HG03060 (cell line): Measurements from ENCODE around the gene STK32C.

Source experiments
- ATAC-seq: cut with Tn5 transposase; IDR thresholded peaks from one replicate; pipeline ENCODE4 v1.9.1; 2021; ENCODE audit warnings: low read depth, moderate number of reproducible peaks; ENCODE audit not compliant: unreplicated experiment

The STK32C gene

DNA sequence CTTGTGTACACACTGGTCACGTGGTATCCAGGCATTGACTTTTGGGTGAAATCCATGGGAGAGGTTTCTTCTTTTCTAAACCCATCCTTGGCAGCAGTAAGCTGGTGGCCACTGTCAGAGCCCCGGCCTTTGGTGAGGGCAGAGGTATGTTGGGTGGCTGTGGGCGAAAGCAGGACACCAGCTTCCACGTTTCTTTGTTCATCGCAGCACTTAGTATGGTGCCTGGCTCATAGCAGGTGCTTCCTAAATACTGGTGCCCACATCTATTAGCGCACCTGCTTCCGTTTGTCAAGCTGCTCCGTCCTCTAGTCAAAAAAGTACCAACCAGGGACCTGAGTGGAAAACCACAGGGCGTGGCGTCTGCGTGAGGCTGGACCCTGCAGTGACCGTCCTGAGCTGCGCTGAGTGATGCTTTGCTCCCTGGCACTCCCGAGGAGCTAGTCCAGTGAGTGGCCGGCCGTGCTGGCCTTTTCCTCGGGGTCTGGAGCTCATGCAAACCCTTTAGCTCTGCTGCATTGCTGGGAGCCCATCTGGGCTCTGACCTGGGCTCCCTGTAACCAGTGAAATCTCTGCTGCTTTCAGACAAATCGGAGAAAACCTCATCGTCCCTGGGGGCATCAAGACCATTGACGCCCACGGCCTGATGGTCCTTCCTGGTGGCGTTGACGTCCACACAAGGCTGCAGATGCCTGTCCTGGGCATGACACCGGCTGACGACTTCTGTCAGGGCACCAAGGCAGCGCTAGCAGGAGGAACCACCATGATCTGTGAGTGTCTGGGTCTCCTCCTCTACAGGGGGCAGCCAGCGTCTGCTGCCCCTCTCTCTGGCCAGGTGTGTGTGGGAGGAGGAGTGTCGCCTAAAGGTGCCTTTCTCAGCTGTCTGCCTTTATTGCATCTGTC, 115.4 kb downstream of the STK32C start:
- no peak for ATAC-seq

DNA sequence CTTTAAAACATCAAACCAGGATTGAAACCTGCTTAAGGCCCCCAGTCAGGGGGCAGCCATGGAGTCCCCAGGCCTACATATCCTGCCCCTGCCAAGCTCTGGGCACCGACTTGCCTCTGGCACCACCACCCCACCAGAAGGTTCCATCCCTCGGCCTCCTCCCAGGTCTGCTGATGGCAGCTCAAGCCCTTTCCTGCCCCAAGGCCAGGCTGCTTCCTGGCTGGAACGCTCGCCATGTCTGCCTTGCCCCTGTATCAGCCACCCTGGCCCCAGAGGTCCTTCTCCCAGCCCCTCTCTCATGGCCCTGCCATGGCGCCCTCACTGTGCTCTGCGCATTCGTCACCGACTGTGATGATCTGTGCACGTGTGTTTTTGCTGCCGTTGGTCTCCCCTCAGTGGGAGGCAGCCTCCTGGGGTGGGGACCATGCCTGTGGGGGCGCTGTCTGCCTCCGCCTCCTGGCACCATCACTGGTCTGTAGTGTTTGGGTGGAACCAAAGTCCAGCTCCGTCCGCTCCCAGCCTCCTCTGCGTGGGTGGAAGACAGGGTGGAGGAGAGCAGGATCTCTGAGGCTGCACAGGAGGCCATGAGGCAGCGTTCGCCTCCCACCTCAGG, 117.8 kb downstream of the STK32C start:
- no peak for ATAC-seq

DNA sequence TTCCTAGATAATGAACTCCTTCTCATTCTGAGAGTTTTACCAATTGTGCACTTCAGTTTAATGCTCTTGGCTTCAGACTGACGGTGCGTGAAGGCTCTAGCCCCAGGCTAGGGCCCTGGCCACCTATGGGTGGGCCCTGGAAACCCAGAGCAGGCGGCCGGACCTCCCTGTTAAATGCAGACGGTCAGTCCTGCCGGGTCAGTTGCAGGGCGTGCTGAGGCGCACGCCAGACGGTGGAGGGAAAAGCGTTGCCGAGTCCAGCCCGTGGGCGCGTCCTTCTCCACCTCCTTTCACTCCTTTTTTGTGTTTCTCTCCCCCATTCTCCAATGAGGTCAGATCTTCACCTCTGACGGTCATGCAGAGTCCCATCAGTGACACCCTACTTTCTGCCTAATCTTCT, 118.7 kb downstream of the STK32C start:
- ATAC-seq = no peak

DNA sequence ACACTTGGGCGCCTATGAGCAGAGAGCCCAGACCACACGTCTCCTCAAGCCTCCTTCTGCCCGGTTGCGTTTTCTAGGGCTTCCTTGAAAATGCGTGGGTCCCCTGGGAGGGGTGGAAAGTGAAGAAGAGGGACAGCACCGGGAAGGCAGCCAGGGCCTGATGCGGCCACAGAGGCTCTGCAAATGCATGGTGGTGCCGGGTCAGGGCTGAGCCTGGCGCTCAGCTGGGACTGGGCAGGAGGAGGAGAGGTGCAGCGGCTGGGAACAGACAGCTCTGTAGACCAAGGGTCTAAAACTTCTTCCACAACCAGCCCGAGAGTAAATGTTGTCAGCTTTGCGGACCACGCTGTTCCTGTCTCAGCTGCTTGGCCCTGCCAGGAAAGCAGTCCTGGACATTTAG, 119.4 kb downstream of the STK32C start:
- no peak for ATAC-seq

DNA sequence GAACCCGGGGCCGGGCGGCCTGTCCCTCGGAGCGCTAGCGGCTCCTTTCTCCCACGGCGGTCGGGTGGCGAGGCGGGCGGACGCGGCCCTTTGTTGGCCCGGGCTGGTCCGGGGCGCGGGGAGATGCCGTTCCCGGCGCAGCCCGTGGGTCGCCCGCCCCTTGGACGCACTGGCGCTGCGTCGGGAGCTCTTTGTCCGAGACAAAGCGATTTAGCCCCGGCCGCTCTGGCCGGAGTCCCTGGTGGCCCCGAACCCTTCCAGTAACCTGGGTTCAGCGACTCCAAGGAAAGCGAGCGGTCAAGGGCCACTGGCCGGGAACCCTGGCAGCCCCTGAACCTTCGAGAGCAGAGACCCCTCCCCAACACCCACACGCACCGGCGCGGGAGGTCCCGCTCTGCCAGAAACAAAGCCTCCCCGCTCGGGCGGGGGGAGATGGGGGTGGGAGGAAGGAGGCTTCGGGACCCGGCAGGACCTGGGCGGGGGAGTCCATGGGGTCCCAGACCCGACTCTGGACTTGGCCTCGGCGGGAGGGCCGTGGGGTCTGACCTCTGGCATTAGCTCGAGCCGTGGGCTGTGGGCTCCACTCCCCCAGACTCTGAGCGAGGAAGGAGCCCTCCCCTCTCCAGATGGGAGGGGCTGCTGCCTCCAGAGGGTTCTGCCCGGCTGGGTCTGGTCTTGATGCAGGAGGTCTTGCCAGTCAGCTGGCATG, 120.2 kb downstream of the STK32C start:
- no peak for ATAC-seq

DNA sequence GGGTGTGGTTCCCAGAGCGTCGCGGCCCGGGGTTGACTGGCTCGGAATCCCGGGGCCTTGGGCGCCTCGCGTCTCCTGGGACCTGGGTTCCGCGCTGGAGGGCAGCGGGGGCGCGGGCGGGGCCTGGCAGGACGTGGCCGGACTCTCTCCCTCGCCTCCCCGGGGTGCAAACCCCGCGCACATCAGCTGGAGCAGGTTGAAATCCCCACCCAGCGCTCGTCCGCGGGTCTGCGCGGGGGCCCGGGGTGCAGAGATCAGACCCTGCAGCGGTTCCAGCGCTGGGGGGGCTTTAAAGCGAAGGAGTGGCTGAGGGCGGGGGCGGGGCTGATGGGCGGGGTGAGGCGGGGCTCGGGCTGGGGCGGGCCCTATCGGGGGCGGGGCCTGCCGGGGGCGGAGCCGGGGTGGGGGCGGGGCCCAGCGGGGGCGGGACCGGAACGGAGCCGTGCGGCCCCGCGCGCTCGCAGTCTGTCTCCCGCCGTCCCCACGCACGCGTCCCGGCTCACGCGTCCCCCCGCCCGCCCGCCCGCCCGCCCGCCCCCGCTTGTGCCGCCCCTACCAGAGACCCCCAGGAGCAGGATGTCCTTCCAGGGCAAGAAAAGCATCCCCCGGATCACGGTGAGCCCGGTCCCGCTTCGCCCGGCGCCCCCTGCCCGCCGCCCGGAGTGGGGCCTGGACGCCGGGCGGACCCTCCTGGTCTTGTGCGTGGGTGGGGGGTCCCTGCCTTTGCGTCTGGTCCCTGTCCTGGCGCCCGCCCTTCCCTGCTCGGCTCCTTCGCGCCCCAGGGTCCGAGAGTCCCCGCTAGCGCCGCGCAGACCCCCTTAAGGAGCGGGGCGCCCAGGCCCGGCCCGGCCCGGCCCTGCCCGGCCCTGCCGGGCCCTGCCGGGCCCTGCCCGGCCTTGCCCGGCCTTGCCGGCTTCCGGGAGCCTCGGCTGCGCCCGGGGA, 121.0 kb downstream of the STK32C start, which contains the start of gene DPYSL4:
DPYSL4 (plus strand) TSS at position 461 of the 942 bp plus-strand sequence; CDS start at position 577, 116 bp downstream.
- ATAC-seq = no peak

DNA sequence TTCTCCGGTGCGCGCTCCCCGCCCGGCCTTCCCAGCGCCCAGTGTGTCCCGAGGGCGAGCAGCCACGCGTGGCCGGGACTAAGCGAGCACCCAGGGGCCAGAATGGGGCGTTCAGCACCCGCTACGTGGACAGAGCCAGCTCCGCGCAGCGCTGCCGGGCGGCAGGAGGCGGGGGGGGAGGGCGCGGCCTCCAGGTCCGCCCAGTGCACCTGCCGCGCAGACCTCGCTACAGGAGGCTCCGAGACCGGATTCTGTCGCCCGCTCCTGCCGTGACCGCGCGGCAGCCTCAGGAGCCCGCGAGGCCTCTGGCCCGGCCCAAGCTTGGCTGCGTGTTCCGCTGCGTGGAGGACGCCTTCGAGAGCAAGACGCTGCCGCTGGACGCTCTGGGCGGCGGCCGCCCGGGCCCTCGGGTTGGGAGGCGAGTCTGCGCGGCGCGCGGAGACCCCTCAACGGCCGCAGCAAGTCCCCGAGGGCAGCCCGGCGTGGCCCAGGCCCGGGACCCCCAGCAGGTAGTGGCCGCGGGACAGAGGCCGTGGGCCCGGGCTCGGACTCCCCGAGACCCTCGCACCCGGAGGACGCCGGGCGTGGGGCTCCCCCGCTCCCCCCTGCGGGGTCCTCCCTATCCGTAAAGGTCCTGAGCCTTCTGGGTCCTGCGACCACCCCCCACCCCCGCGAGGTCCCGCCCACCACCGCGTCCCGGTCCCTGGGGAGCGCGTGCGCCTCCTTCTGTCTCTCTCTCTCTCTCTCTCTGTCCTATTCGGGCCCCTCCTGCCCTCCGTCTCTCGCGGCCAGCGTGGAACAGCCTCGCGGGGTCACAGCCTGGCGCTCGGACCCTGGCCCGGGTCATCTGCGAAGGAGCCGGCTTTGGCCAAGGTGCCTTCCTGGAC, 121.9 kb downstream of the STK32C start:
- ATAC-seq = no peak

DNA sequence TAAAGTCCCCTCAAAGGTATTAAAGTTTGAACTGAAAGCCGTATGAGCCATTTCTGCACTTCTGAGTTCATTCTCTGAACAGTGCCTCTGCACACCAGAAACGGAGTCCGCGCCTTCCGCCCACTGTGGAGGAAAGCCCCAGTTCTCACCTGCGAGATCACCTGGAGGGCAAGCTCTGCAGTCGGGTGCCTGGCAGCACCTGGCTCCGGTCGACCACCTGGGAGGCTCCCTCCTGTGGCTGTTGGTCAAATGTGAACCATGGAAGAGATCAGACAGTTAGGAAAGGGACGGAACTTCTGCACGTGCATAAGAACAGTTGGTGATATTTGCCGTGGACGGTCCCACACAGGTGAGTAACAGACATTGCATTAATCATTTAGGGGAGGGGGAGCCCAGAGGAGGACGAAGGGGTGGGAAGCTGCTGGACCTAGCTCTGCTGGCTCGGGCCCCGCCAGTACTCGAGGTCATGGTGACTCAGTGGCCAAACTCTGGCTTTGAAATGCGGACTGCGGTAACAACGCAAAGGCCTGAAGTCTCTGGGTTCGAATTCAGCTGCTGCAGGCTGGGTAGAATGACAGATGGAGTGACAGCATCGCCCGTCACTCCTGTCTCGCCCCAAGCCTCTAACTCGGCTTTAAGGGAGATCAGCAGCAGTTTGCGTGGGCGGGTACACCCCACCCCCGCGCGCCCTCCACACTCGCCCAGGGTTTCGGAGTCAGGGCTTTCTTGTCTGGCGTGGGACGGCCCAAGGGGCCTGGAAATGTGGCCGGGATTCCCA, 122.7 kb downstream of the STK32C start:
- ATAC-seq = no peak

DNA sequence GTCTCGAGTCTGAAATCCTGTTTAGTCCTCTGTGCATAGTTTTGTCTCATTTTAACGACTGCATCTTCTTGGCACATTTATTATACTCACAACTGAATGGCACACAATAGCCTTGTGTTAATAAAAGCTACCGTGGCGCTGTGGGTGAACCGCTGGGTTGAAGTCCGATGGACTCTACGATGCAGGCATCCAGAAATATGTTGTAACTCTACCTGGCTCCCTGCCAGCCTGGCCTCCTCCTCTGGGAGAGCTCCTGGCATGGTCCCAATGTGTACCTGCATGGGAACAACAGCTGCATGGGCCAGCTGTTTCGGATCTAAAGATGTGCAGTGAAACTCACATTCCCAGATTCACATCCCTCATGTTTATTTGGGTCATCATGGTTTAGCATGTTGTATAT, 124.7 kb downstream of the STK32C start:
- ATAC-seq = no peak

DNA sequence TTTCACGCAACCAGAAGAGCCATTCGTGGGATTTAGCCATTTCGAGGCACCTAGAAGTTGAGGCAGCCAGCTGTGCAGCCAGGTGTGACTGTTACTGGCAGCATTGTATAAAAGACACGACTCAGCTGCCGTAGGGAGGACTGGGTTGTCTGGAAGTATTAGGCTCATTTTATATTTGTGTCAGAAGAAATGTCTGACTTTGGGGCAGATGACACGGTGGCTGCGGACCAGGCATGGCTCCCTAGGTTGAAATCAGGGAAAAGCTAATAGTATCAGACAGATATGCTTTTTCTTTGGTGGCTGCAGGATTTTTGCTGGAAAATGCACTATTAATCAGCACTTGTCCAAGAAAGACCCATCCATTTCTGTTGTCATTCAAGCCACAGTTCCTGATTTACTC, 125.2 kb downstream of the STK32C start:
- ATAC-seq = no peak

DNA sequence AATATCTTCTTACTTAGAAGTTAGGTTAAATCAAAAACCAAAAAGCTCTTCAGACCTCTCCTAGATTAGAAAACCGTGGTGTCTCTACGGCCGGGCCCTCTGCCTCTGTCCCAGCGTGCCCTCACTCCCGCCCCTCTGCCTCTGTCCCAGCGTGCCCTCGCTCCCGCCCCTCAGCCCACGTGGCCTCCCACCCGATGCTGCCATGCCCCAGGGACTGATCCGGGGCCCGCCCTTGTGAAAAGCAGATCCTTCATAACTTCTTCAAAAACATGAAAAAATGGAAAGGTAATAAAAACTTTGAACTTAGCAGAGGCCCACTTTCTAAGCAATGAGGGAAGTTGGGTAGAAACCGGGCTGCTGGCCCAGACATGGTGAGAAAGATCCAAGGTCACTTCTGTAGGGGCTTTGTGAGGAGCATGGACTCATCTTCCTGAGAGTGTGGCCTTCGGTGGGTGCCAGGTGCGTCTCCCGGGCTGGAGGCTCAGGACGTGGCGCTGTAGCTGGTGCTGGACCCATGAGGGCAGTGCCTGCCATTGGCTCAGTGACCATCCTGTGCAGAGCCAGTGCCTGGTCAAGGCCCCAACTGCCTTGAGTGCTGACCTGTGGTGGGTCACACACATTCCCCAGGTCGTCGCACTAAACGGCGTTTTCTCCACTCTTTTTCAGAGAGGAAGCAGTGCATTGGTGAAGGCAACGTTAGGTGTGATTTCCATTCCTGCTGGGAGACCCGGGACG, 125.9 kb downstream of the STK32C start:
- ATAC-seq = no peak

DNA sequence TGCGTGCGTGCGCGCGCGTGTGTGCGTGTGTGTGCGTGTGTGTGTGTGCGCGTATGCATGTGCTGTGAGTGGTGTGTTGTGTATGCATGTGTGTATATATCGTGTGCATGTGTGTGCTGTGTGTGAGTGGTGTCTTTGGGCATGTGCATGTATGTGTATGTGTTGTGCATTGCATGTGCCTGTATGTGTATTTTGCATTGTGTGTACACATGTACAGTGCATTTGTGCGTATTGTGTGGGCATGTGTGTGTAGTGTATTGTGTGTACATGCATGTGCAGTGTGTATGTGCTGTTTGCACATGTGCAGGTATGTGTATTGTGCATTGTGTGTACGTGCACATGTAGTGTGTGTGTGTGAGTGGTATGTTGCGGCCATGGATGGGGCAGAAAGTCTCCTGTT, 127.0 kb downstream of the STK32C start:
- no peak for ATAC-seq

DNA sequence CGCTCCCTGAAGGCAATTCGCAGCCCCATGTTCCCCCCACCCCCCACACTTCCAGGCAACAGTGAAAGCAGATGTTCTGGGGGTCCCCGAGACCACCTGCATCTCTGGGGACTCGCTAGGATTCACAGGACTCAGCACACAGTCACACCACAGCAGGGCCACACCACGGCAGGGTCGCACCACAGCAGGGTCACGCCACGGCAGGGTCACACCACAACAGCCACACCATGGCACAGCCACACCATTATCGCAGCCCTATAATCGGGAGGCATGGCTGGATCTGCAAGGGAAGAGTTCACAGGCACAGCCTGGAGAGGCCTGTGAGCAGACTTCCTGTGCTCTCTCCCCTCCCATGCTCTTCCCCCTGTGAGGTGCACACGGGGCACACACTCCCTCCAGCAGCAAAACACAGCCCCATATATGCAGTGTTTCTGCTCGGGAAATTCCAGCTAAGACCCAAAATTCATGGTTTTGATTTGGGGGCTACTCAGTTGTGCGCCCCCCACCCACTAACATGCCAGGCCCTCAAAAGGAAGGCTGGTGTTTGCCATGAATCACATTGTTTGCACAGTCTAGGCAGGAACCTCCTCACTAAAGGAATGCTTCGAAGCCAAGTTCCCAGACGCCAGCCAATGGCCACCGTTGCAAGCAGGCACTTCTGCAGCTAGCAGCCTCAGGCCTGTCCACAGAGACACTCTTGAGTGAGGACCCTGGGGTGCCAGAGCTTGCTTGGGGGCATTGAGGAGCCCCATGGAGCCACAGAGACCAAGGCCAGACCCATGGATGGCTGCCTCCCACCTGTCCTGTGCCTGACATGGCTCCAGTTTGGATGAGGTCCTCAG, 128.0 kb downstream of the STK32C start:
- ATAC-seq = no peak

DNA sequence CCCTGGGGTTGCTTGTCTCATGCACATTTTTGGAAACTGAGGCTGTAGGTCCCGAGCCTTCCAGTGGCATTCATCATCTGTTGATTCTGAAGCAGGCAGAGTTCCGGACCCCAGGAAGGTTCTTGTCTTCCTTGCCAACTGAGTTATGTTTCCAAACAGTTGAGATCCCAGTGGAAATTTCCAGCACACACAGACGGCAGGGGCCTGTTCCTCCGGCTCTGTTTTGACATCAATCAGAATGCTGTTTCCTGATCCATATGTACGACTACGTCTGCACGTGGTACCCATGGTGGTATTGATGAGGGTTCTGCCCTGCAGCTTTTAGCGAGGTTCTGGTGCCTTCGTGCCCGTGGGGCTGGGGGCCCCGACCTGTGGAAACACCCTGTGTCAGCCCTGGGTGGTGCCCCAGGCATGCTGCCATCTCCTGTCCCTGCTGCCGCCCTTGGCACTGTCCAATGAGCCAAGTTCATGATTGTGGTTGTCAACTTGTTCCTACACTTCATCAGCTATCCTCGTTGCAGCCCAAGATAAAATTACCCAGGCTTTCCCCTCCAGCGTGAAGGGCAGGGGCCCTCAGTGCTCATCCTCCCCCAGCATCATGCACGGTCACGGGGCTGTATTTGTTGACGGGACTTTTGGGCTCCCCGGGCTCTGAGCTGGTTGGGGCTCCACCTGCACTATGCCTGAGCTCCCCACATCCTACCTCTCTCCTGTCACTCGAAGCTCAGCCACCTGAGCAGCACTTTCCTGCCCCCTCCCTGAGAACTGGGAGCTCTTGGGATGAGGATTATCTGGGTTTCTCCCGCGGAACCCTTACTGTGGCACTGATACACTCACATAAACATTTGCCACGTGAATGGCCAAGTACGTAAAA, 128.8 kb downstream of the STK32C start:
- no peak for ATAC-seq

DNA sequence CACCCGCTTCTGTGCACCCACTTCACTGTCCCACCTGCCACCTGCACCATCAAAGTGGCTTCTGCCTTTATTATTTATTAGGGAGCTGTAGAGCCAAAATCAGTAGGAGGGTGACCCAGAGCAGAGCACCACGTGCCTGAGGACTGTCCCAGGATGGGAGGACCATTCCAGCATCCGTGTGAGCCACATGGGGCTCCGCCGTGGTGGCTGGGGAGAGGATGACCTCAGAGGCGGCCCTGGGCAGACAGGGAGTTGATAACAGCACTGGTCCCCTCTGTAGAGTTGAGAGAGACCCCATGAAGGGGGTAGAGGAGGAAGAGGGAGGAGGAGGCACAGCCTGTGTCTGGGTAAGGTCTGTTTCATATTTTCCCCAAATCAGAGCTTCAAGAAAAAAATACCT, 129.7 kb downstream of the STK32C start:
- ATAC-seq = no peak
